ENCODE data around the gene CPNE2. TPM values are rescaled to one million over a fixed set of nuclear protein-coding genes. Genes with fewer than 3 reads are reported as not detected.

The CPNE2 gene
- total and polyA plus RNA-seq, 2 of the 8 experiments (the other 6 are each of a cell fraction or from before 2014, with no cell fraction given), result 10.6 to 39.5 TPM

- TF ChIP-seq NANOG (IDR thresholded peaks at IDR 0.05; ENCODE audit: insufficient read depth, low read depth, low read length, poor library complexity, severe bottlenecking), result no peak
- TF ChIP-seq, protein P1, sequence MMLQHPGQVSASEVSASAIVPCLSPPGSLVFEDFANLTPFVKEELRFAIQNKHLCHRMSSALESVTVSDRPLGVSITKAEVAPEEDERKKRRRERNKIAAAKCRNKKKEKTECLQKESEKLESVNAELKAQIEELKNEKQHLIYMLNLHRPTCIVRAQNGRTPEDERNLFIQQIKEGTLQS (IDR thresholded peaks at IDR 0.05; ENCODE audit: insufficient read depth, low read depth, low read length), result no peak
- TF ChIP-seq RBBP5 (IDR thresholded peaks at IDR 0.05; ENCODE audit: borderline replicate concordance, low read depth, low read length), result no peak
- TF ChIP-seq, protein P2, sequence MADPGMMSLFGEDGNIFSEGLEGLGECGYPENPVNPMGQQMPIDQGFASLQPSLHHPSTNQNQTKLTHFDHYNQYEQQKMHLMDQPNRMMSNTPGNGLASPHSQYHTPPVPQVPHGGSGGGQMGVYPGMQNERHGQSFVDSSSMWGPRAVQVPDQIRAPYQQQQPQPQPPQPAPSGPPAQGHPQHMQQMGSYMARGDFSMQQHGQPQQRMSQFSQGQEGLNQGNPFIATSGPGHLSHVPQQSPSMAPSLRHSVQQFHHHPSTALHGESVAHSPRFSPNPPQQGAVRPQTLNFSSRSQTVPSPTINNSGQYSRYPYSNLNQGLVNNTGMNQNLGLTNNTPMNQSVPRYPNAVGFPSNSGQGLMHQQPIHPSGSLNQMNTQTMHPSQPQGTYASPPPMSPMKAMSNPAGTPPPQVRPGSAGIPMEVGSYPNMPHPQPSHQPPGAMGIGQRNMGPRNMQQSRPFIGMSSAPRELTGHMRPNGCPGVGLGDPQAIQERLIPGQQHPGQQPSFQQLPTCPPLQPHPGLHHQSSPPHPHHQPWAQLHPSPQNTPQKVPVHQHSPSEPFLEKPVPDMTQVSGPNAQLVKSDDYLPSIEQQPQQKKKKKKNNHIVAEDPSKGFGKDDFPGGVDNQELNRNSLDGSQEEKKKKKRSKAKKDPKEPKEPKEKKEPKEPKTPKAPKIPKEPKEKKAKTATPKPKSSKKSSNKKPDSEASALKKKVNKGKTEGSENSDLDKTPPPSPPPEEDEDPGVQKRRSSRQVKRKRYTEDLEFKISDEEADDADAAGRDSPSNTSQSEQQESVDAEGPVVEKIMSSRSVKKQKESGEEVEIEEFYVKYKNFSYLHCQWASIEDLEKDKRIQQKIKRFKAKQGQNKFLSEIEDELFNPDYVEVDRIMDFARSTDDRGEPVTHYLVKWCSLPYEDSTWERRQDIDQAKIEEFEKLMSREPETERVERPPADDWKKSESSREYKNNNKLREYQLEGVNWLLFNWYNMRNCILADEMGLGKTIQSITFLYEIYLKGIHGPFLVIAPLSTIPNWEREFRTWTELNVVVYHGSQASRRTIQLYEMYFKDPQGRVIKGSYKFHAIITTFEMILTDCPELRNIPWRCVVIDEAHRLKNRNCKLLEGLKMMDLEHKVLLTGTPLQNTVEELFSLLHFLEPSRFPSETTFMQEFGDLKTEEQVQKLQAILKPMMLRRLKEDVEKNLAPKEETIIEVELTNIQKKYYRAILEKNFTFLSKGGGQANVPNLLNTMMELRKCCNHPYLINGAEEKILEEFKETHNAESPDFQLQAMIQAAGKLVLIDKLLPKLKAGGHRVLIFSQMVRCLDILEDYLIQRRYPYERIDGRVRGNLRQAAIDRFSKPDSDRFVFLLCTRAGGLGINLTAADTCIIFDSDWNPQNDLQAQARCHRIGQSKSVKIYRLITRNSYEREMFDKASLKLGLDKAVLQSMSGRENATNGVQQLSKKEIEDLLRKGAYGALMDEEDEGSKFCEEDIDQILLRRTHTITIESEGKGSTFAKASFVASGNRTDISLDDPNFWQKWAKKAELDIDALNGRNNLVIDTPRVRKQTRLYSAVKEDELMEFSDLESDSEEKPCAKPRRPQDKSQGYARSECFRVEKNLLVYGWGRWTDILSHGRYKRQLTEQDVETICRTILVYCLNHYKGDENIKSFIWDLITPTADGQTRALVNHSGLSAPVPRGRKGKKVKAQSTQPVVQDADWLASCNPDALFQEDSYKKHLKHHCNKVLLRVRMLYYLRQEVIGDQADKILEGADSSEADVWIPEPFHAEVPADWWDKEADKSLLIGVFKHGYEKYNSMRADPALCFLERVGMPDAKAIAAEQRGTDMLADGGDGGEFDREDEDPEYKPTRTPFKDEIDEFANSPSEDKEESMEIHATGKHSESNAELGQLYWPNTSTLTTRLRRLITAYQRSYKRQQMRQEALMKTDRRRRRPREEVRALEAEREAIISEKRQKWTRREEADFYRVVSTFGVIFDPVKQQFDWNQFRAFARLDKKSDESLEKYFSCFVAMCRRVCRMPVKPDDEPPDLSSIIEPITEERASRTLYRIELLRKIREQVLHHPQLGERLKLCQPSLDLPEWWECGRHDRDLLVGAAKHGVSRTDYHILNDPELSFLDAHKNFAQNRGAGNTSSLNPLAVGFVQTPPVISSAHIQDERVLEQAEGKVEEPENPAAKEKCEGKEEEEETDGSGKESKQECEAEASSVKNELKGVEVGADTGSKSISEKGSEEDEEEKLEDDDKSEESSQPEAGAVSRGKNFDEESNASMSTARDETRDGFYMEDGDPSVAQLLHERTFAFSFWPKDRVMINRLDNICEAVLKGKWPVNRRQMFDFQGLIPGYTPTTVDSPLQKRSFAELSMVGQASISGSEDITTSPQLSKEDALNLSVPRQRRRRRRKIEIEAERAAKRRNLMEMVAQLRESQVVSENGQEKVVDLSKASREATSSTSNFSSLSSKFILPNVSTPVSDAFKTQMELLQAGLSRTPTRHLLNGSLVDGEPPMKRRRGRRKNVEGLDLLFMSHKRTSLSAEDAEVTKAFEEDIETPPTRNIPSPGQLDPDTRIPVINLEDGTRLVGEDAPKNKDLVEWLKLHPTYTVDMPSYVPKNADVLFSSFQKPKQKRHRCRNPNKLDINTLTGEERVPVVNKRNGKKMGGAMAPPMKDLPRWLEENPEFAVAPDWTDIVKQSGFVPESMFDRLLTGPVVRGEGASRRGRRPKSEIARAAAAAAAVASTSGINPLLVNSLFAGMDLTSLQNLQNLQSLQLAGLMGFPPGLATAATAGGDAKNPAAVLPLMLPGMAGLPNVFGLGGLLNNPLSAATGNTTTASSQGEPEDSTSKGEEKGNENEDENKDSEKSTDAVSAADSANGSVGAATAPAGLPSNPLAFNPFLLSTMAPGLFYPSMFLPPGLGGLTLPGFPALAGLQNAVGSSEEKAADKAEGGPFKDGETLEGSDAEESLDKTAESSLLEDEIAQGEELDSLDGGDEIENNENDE (IDR thresholded peaks at IDR 0.05; ENCODE audit: insufficient replicate concordance, low read length), result no peak
- TF ChIP-seq GABPA (IDR thresholded peaks at IDR 0.05; ENCODE audit: borderline replicate concordance, insufficient read depth, low read length), result no peak
Observed at GRCh38 chr16:57132470-57132869, 40.1 kb downstream of the CPNE2 start (continued).
